ENCODE measurements around the gene CAMP.

DNA sequence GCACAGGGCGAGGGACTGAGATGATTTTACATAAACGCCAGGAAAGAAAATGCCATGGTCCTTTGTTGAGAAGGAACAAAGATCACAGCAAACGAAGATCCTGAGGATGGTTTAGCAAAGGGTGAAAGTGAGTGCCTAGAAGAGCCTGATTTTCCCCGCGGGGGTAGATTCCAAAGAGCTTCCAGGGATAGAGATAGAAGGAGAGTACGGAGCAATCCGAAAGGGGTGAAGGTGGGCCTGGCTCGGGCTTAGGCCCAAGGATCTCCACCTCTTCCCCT is 36.1 kb upstream of the CAMP start:
- TF ChIP-seq, protein P1, sequence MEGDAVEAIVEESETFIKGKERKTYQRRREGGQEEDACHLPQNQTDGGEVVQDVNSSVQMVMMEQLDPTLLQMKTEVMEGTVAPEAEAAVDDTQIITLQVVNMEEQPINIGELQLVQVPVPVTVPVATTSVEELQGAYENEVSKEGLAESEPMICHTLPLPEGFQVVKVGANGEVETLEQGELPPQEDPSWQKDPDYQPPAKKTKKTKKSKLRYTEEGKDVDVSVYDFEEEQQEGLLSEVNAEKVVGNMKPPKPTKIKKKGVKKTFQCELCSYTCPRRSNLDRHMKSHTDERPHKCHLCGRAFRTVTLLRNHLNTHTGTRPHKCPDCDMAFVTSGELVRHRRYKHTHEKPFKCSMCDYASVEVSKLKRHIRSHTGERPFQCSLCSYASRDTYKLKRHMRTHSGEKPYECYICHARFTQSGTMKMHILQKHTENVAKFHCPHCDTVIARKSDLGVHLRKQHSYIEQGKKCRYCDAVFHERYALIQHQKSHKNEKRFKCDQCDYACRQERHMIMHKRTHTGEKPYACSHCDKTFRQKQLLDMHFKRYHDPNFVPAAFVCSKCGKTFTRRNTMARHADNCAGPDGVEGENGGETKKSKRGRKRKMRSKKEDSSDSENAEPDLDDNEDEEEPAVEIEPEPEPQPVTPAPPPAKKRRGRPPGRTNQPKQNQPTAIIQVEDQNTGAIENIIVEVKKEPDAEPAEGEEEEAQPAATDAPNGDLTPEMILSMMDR (conservative IDR thresholded peaks at IDR 0.05; ENCODE audit: low read depth, low read length), result no peak
- TF ChIP-seq EZH2 (IDR thresholded peaks at IDR 0.05; ENCODE audit: borderline replicate concordance, low read depth, low read length, poor library complexity, severe bottlenecking), result no peak
